Stromal cell of bone marrow (primary cell): Measurements from ENCODE around the gene ANKRD27.
"Not testable (repeated sequence)": the region's sequence is repeated elsewhere in the genome, so short reads cannot be mapped to it uniquely, and the experiment has no call there.

Experiments
- DNase-seq: peaks from one replicate; pipeline ENCODE4 v3.0.0-alpha.2; 2012; ENCODE audit warnings: low read depth

The ANKRD27 gene

DNA sequence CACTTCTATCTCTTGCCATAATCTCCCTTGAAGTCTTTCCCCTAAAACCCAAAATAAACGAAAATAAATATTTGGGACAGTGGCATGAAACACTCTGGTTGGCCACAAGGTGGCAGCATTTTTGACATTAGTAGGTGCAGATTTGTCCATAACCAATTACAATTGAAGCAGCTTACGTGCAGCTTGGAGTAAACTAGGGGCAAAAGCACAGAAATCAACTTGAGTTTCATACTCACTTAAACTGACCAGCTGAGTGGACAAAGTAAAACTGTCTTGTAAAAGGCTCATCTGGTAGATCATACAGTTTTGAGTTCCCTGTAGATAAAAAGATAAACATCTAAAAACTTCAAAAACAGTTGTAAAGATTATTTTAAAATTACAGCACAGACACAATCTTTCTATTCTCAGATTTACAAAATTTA lies 75.2 kb downstream of the ANKRD27 start:
- DNase-seq: peak; percentile 43

- no peak for DNase-seq
Observed at GRCh38 chr19:32599258-32599657, 75.7 kb downstream of the ANKRD27 start.

- no peak for DNase-seq
Observed at GRCh38 chr19:32598022-32598421, 77.0 kb downstream of the ANKRD27 start.

- no peak for DNase-seq
Observed at GRCh38 chr19:32595491-32595890, 79.5 kb downstream of the ANKRD27 start.

- DNase-seq: no peak
Observed at GRCh38 chr19:32594021-32594420, 81.0 kb downstream of the ANKRD27 start.

GRCh38 chr19:32587747-32588504 lies 87.1 kb downstream of the ANKRD27 start:
- DNase-seq: not testable (repeated sequence)

DNA sequence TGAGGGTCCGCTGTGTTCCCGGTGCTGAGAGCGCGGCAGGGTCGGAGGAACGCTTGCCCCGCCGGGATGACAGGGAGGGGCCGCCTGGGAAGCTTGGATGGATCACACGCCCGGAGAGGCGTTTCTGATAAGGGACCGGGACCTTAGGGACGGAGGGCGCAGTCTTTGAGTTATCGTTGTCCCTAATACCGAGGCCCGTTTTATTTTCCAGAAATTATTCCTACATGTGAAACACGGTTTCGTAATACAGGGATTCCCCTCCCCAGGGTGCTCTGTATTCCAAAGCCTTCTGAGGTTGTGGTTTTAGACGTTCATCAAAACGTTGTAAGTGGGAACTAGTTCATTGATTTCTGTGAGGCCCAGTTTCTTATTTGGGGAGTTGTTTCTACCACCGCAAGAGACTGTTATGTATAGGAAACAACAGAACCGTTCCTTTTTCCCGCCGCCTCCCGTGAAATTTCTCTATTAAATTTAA lies 93.2 kb downstream of the ANKRD27 start:
- no peak for DNase-seq

GRCh38 chr19:32580901-32581704 lies 93.9 kb downstream of the ANKRD27 start, which contains the start of gene PDCD5:
TSS of gene PDCD5 (plus strand) at chr19:32581190. CDS start at chr19:32581262, 72 bp downstream.
- peak; percentile 90 for DNase-seq

GRCh38 chr19:32580353-32580900 lies 94.6 kb downstream of the ANKRD27 start:
- no peak for DNase-seq

- DNase-seq: no peak
Observed at GRCh38 chr19:32576790-32577189, 98.2 kb downstream of the ANKRD27 start.

DNA sequence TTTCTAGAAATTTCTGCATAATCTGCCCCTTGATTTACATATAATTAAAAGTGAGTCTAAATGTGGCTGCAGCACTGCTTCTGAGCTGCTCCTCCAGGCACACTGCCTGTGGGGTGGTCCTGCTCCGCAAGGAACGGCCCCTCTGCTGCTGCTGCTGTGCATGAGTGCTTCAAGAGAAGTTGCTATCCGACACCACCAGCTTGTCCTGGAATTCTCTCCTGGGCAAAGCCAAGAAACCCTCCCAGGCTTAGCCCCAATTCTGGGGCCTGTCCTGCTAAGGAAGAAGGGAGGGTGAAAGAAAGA lies 101.5 kb downstream of the ANKRD27 start:
- no peak for DNase-seq

DNA sequence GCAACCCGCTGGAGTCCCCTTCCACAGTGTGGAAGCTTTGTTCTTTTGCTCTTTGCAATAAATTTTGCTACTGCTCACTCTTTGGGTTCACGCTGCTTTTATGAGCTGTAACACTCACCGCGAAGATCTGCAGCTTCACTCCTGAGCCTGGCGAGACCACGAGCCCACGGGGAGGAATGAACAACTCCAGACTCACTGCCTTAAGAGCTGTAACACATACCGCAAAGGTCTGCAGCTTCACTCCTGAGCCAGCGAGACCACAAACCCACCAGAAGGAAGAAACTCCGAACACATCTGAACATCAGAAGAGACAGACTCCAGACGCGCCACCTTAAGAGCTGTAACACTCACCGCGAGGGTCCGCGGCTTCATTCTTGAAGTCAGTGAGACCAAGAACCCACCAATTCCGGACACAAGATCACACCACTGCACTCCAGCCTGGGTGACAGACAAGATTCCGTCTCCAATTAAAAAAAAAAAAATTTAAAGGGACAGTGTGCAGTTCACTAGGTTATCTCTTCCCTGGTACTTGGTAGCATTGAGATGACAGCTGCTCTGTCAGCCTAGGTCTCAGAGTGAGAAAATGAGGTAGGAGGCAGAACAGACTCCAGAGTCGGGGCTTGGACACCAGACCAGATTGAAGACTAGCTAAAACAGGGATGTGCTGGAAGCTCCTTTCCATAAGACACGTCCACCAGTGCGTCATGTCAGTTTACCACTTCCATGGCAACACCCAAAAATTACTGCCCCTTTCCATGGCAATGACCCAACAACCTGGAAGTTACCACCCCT lies 102.1 kb downstream of the ANKRD27 start:
- DNase-seq: not testable (repeated sequence)

GRCh38 chr19:32571471-32572075 lies 103.4 kb downstream of the ANKRD27 start:
- DNase-seq: not testable (repeated sequence)

DNA sequence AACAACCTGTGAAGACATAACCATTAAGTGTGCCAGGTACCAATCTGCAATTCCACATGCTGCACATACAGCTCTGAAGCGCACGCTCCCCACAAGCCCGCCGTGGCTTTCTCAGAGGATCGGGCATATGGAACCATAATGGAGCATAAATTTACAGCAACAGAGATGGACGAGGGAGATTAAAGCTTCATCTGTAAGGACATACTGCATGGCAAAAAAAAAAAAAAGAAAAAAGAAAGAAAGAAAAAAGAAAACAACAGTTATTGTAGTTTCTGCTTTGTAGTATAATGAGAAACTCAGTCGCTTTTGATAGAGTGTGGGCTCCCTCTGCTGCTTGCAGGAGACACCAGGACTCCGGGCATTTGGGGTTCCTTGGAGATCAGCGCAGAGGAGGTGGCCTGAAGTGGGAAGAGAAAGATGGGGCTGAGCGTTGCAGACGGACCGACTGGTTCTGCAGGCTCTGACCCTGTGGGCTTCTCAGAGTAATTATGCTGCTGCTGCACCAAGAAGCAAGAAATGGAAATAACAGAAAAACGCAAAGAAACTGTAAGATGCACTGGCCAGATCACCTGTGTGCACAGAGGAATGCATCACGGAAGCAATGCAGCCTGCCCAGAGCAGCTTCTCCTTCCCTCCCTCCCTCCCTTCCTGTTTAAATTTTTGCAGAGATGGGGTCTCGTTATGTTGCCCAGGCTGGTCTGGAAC lies 104.7 kb downstream of the ANKRD27 start:
- DNase-seq: peak; percentile 35

- no peak for DNase-seq
Observed at GRCh38 chr19:32567486-32567885, 107.5 kb downstream of the ANKRD27 start.

DNA sequence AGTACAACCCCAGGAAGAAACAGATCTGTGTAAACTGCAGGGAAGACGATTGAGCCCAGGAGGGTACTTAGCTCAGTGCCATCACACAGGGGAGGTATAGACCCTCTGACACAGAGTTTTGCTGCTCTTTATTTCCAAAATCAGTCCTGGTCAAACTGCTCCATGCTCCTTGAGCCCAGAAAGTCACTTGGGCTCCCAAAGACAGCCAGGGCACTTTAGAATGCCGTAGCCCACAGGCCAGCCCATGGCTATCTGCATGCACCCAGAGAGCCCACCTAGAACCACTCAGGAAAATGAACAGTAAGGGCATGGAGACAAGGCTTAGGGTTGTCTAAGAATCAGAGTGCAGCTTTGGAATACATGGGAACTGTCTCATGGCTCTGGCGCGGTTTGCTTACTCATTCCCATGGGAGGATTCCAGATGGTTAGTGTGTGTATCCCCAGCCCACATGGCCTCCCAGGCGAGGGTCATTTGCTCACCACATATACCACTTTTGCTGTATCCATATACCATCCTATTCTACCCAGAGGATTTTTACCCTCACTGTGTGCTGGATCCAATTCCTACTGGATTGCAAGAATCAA lies 108.6 kb downstream of the ANKRD27 start:
- no peak for DNase-seq

DNA sequence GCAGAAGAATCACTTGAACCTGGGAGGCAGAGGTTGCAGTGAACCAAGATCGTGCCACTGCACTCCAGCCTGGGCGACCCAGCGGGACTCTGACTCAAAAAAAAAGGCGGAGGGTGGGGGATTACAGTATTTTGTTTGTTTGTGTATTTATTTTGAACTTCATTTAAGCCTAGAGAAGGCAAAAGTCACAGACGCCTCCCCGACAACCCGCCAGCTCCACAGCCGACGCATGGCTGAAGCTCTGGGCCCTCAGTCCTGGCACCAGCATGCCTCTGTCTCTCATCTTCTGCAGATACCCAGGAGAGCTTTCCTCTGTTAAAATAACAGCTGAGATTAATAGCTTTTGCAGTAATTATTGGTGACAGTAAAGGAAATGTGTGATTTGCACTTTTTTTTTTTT lies 111.2 kb downstream of the ANKRD27 start:
- DNase-seq: no peak

DNA sequence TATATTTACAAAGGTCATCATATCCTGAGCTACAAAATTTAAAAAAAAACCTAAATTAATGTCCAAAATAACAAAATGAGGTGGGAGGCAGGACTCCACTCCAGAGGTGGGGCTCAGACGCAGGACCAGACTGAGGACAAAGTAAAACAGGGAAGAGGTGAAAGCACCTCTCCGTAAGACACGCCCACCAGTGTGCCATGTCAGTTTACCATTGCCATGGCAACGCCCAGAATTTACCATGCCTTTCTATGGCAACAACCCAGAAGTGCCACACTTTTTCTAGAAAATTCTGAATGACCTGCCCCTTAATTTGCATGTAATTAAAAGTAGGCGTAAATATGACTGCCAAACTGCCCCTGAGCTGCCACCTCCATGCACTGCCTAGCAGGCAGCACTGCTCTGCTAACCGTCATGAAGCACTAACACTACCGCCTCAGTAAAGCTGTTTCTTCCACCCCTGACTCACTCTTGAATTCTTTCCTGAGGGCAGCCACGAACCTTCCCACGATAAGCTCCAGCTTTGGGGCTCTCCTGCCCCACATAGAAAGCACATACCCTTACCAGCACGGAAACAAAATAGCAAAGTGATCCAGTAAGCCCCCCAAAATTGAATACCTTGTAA lies 116.3 kb downstream of the ANKRD27 start:
- DNase-seq: no peak

DNA sequence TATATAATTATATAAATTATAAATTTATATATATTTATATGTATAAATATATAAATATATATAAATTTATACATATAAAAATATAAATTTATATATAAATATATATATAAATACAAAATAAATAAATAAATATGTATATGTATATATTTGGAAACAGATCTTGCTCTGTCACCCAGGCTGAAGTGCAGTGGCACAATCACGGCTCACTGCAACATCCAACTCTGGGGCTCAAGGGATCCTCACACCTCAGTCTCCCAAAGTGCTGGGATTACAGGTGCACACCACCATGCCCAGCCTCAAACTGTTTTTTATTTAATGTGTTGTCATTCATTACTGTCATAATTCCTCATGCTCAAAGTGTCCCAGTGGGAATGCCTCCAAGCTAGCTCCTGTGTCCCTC lies 119.2 kb downstream of the ANKRD27 start:
- DNase-seq: no peak

DNA sequence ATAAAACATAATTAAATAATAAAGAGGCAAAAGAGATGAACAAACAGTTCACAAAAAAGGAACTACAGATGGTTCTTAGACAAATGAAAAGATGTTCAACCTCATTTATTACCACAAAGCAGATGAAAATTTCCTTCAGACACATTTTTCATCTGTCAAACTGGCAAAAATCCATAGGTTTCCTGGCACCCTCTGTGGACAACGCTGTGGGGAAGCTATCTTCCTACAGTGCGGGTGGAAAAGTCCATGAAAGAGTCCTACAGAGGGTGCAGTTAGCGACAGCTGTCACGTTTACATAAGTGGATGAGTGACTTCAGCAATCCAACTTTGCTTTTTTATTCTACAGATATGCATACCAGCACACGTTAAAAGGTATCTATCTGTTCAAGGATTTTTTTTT lies 124.3 kb downstream of the ANKRD27 start:
- no peak for DNase-seq
